Activated CD4-positive, alpha-beta T cell treated with anti-CD3 and anti-CD28 coated beads for 36 hours (primary cell): ENCODE data around the gene RPS15. TPM values are rescaled to one million over a fixed set of nuclear protein-coding genes. Genes with fewer than 3 reads are reported as not detected.

Source experiments
- ATAC-seq: fragments of 200-7000 bp; cut with Tn5 transposase; one replicate; pipeline ENCODE4 v1.10.0; 2021; ENCODE audit warnings: mild to moderate bottlenecking, moderate library complexity
- CTCF ChIA-PET: fragments of 350-600 bp; sonication (Branson Sonifier 250); formaldehyde crosslinking; loops from one replicate; lab custom pipeline; 2021; ENCODE audit warnings: antibody characterized with exemption; lab: Charles Lee
- POLR2A ChIA-PET: fragments of 350-600 bp; sonication (Branson Sonifier 250); formaldehyde crosslinking; loops from one replicate; lab custom pipeline; 2021; ENCODE audit warnings: antibody characterized with exemption, inconsistent platforms; lab: Charles Lee
- DNase-seq: peaks from one replicate; pipeline ENCODE4 v3.0.0-alpha.2; 2020
- H3K27ac Mint-ChIP-seq: one replicate; pipeline ENCODE4 v1.8.0; 2021; ENCODE audit warnings: mixed read lengths
- H3K27me3 Mint-ChIP-seq: one replicate; pipeline ENCODE4 v1.8.0; 2021; ENCODE audit warnings: mixed read lengths
- H3K36me3 Mint-ChIP-seq: one replicate; pipeline ENCODE4 v1.8.0; 2021; ENCODE audit warnings: low read depth, mixed read lengths
- H3K4me1 Mint-ChIP-seq: one replicate; pipeline ENCODE4 v1.8.0; 2021; ENCODE audit warnings: mixed read lengths
- H3K4me3 Mint-ChIP-seq: one replicate; pipeline ENCODE4 v1.8.0; 2021; ENCODE audit warnings: mild to moderate bottlenecking, moderate library complexity, mixed read lengths
- H3K9me3 Mint-ChIP-seq: one replicate; pipeline ENCODE4 v1.8.0; 2021; ENCODE audit warnings: low read depth, mixed read lengths
- intact Hi-C, 2 experiments: fragments of 100-400 bp; cut with DNase I in 1 of 2; cut with micrococcal nuclease in 1 of 2; formaldehyde crosslinking; loops; one replicate each; pipeline versions ENCODE4 v1.14.2 to v1.15.1; 2022 to 2024; cut with DNase I, micrococcal nuclease
- total RNA-seq, 2 experiments: library from RNA; stranded (reverse); gene quantifications; one replicate each; pipeline ENCODE4 v1.2.3, GENCODE V29; 2021

The RPS15 gene
- total RNA-seq, 2 experiments from 2014 or later: 1,716 to 1,858 TPM

DNA sequence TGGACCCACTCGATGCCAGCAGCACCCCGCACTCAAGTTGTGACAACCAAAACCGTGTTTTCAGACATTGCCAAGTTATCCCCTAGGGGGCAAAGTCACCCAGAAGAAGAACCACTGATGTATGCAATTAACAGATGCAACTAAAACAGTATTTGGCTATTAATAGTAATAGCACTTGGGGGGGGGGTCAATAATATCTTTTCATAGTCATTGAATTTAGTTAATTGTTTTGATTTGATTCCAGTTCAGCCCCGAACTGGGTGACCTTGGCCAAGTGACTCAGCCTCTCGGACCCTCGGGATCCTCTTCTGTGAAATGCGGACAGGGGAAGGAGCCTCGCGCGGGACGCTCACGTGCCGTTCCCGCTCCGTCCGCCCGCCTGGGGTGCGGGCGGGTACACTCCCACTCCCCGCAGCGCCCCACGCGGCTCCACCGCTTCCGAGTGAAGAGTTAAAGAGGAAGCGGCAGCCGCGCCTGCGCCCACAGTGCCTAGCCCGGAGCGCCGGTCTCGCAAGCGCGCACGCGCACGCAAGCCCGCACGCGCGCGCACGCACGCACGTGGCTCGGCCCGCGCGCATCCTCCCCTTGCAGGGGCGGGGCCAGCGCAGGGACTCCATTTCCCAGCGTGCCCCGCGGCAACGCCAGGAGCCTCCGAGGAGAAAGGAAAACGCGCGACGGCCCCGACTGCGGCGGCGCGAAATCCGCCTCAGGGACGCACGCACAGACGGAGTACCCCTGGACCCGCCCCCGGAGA, 31.2 kb upstream of the RPS15 start:
- ATAC-seq: peak; percentile 83
- DNase-seq: peak; percentile 99
- H3K9me3 Mint-ChIP-seq: no peaks in the 10 kb centered on the region
- peaks cover 23% of the 10 kb centered on the region for H3K36me3 Mint-ChIP-seq
- ChIA-PET POLR2A (no interaction called here), CTCF (no interaction called here)
- peak overlapping the region; percentile 65 for H3K4me3 Mint-ChIP-seq
- intact Hi-C loops: loop anchor here (1.0 to 5.0 kb wide), 22 partner anchors 24 to 829 kb away; partner anchors contain the start of genes FAM174C (in 2 of the 2), RPS15 (in 2 of the 2), ADAMTSL5 (in 1 of the 2) and ATP8B3 (in 1 of the 2)
- peaks cover 43% of the 10 kb centered on the region for H3K4me1 Mint-ChIP-seq
- peaks cover 2% of the 10 kb centered on the region for H3K27me3 Mint-ChIP-seq
- peak overlapping the region; percentile 72 for H3K27ac Mint-ChIP-seq

DNA sequence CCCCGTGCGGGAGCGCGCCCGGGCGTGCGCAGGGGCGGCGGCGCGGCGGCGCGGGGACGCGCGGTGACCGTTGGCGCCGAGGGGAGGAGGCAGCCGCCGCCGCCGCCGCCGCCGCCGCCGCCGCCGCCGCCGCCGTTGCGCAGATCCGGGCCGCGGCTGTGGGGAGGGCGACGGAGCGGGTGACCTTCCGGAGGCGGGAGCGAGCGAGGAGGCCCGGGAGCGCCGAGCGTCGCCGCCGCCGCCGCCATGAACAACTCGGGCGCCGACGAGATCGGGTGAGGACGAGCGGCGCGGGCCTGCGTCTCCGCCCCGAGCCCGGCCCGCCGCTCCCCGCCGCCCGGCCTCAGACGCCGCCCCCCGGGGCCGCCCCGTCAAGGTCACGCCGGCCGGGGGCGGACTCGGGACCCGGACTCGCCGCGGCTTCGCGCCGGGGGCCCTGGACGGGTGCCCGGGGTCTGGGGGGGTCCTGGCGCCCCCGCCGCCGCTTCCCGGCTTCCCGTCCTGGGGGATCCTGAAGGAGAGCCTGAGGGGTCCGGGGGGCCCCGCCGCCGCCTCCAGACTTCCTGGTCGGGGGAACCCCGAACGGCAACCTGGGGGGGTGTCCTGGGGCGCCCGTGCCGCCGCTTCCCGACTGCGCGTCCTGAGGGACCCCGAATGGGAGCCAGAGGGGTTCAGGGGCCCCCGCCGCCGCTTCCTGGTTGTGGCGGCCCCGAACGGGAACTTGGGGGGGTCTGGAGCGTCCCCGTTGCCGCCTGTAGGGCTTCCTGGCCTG, 30.5 kb upstream of the RPS15 start, which contains the start of gene DAZAP1:
DAZAP1 (plus strand) TSS at position 59 of the 772 bp plus-strand sequence; CDS start at position 247, 188 bp downstream.
- H3K27me3 Mint-ChIP-seq: peaks cover 1% of the 10 kb centered on the region
- intact Hi-C loops: loop anchor here (1.0 to 5.0 kb wide), 22 partner anchors 24 to 829 kb away; partner anchors contain the start of genes FAM174C (in 2 of the 2), NDUFS7 (in 2 of the 2), RPS15 (in 2 of the 2) and ADAMTSL5 (in 1 of the 2)
- no peaks in the 10 kb centered on the region for H3K9me3 Mint-ChIP-seq
- CTCF ChIA-PET: interaction anchor here (1.0 kb wide), 1 partner anchor 33 kb away, joined by 4 read pairs; no protein-coding TSS in a partner anchor
- peaks cover 45% of the 10 kb centered on the region for H3K4me1 Mint-ChIP-seq
- DNase-seq: peak; percentile 46
- ATAC-seq: no peak
- peak within 1 kb of the TSS; percentile 72 for H3K27ac Mint-ChIP-seq
- peaks cover 24% of the 10 kb centered on the region for H3K36me3 Mint-ChIP-seq
- peak within 1 kb of the TSS; percentile 83 for H3K4me3 Mint-ChIP-seq
- POLR2A ChIA-PET: interaction anchor here (1.4 kb wide), 1 partner anchor 139 kb away, joined by 3 read pairs; the partner anchor contains the start of gene CIRBP

DNA sequence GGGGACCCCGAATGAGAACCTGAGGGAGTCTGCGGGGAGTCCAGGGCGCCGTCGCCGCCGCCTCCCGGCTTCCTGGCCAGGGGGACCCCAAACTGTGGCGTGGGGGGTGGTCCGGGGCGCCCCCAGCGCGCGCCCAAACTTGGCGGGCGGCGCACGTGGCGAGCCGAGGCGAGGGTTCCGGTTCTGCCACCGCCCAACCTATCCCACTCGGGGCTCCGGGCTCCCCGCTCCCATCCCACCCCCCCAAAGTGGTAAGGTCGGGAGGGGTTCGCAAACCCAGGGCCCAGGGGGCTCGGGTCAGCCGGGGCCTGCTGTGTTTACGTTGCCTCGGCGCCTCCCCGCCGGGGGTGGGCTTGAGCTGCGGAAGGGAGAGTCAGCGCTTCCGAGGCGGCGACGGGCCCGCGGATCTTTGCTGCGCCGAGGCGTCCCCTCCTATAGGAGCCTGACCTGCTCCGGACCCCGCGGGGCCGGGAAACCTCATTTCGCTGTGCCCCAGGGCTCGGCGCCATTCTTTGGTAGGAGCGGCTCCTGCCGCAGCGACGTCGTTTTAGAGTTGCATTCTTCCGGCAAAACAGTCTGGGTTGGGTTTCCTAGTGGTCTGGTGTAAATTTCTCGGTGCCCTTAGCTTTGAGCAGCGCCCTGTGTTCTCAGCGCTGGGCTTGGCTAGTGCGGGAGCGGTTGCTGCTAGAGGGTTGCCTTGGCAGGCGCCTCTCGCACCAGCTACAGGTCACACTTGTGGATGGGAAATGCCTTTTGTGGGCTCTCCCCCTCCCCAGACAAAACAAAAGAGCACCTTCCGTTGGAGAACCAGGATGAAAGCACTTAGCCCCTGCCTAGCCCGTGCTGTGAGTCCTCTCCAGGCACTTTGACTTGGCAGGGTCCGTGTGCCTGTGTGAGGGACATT, 29.6 kb upstream of the RPS15 start:
- Mint-ChIP-seq H3K36me3 (peaks cover 32% of the 10 kb centered on the region), H3K27me3 (no peaks in the 10 kb centered on the region), H3K4me3 (peak overlapping the region; percentile 83), H3K4me1 (peaks cover 49% of the 10 kb centered on the region), H3K9me3 (no peaks in the 10 kb centered on the region), H3K27ac (peak overlapping the region; percentile 89)
- intact Hi-C loops: loop anchor here (1.0 to 5.0 kb wide), 3 partner anchors 25 to 381 kb away; partner anchors contain the start of genes CNN2 (in 1 of the 2), FAM174C (in 1 of the 2) and NDUFS7 (in 1 of the 2)
- POLR2A ChIA-PET: interaction anchor here (0.9 to 1.4 kb wide), 2 partner anchors 139 to 164 kb away, joined by 3 read pairs; partner anchors contain the start of gene CIRBP
- CTCF ChIA-PET: interaction anchor here (0.9 to 1.0 kb wide), 3 partner anchors 20 to 36 kb away, joined by 3 to 4 read pairs (median 4); no protein-coding TSS in a partner anchor
- DNase-seq (peak; percentile 74), ATAC-seq (peak; percentile 24)

DNA sequence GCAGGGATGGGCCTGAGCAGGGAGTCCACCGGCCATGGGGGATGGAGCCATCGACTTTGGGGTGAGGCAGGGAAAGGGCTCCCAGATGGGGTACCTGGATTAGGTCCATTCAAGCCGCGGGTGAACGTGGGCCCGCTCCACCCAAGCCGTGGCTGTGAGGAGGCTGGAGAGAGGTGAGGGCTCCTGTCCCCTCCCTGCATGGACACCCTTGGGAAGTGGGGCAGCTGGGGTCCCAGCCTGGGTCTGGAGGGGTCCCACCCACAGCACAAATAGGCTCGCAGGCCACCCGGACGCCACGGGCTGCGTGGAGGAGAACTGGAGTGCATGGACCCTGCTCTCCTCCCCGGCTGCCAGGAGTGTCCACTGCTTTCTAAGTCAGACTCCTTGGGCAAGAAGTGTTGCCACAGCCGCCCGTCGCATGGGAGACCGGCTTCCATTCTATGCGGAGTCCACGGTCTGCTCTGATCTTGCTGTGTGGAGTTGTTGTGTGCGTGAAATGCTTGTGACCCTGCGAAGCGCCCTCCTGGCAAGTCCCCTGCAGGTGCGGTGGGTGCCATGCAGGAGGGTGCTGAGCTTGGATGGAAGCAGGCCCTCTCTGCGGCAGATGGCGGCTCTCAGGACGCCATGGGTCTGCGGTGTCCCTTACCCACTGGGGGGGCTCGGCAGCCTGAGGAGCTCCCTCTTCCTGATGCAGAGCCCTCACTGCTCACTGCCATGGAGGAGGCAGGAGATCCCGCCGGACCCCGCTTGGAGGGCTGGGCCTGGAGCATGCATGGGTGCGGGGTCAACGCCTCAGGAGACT, 28.8 kb upstream of the RPS15 start:
- no peaks in the 10 kb centered on the region for H3K9me3 Mint-ChIP-seq
- intact Hi-C loops: loop anchor here (5.0 kb wide), 2 partner anchors 132 to 382 kb away; partner anchors contain the start of genes CNN2 (in 1 of the 2) and FAM174C (in 1 of the 2)
- H3K27ac Mint-ChIP-seq: peak overlapping the region; percentile 89
- ATAC-seq (no peak), DNase-seq (no peak)
- H3K36me3 Mint-ChIP-seq: peaks cover 32% of the 10 kb centered on the region
- peak overlapping the region; percentile 83 for H3K4me3 Mint-ChIP-seq
- ChIA-PET POLR2A (interaction anchor here (0.9 to 1.4 kb wide), 3 partner anchors 27 to 165 kb away, joined by 3 to 7 read pairs (median 3); partner anchors contain the start of gene CIRBP), CTCF (interaction anchor here (0.9 to 1.1 kb wide), 4 partner anchors 11 to 35 kb away, joined by 3 to 4 read pairs (median 4); no protein-coding TSS in a partner anchor)
- no peaks in the 10 kb centered on the region for H3K27me3 Mint-ChIP-seq
- H3K4me1 Mint-ChIP-seq: peaks cover 56% of the 10 kb centered on the region

DNA sequence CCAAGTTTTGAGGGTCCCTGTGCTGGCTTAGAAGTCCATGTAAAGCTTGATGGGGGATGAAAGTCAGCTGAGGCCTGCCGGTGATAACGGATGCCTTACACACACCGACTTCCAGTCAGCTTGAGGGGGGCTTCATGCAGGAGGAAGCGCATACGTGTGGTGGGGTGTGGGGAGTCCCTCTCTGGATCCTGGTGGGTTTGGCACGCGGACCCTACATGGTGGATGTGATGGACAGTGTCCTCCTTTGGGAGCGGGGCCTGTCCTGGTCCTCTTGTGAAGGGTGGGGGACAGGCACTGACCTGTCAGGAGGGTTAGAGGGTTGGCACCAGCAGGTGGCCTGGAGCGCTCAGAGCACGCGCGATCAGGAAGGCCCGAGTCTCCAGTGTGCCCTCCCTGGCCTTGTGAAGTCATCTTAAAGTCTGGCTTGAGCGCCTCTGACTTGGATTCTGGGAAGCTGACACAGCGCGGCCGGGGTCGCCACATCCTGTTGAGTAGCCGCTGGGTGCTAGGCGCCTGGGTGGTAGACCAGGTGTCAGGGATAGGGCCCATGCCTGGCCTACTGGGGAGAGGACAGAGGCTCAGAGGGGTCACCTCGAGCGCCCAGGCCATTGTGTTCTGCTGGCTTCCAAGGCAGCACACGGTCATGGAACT, 27.9 kb upstream of the RPS15 start:
- no peaks in the 10 kb centered on the region for H3K27me3 Mint-ChIP-seq
- intact Hi-C loops: no loop called here
- no peaks in the 10 kb centered on the region for H3K9me3 Mint-ChIP-seq
- ChIA-PET POLR2A (interaction anchor here (1.4 kb wide), 1 partner anchor 26 kb away, joined by 7 read pairs; no protein-coding TSS in a partner anchor), CTCF (interaction anchor here (0.6 to 1.1 kb wide), 3 partner anchors 12 to 141 kb away, joined by 3 to 4 read pairs (median 3); partner anchors contain the start of gene CIRBP)
- H3K36me3 Mint-ChIP-seq: peaks cover 35% of the 10 kb centered on the region
- no peak for ATAC-seq
- peak overlapping the region; percentile 83 for H3K4me3 Mint-ChIP-seq
- H3K27ac Mint-ChIP-seq: peak overlapping the region; percentile 82
- peak; percentile 57 for DNase-seq
- peaks cover 62% of the 10 kb centered on the region for H3K4me1 Mint-ChIP-seq

DNA sequence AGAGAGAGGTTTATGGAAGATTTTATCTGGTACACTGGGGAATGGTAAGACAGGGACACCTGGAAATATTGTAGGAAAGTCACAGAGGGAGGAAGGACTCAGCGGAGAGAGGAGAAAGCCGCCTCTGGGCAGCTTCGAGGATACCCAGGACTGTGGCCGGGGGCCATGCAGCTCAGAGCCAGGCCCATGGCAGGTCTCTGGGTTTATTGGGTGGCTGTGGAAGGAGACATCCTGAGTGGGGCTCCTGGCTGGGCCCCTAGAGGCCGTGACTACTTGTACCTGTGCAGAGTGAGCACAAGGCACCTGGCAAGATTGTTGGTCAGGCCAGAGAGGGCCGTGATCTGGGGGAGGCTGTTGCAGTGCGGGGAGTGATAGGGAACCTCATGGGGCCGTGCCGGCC, 27.4 kb upstream of the RPS15 start:
- no peak for DNase-seq
- Mint-ChIP-seq H3K27me3 (no peaks in the 10 kb centered on the region), H3K36me3 (peaks cover 37% of the 10 kb centered on the region), H3K4me1 (peaks cover 68% of the 10 kb centered on the region), H3K4me3 (peak overlapping the region; percentile 83), H3K9me3 (no peaks in the 10 kb centered on the region), H3K27ac (peak overlapping the region; percentile 82)
- POLR2A ChIA-PET: interaction anchor here (1.0 to 1.4 kb wide), 2 partner anchors 26 to 47 kb away, joined by 3 to 7 read pairs; no protein-coding TSS in a partner anchor
- ATAC-seq: no peak
- CTCF ChIA-PET: interaction anchor here (0.6 kb wide), 1 partner anchor 142 kb away, joined by 3 read pairs; the partner anchor contains the start of gene CIRBP
- intact Hi-C loops: no loop called here

DNA sequence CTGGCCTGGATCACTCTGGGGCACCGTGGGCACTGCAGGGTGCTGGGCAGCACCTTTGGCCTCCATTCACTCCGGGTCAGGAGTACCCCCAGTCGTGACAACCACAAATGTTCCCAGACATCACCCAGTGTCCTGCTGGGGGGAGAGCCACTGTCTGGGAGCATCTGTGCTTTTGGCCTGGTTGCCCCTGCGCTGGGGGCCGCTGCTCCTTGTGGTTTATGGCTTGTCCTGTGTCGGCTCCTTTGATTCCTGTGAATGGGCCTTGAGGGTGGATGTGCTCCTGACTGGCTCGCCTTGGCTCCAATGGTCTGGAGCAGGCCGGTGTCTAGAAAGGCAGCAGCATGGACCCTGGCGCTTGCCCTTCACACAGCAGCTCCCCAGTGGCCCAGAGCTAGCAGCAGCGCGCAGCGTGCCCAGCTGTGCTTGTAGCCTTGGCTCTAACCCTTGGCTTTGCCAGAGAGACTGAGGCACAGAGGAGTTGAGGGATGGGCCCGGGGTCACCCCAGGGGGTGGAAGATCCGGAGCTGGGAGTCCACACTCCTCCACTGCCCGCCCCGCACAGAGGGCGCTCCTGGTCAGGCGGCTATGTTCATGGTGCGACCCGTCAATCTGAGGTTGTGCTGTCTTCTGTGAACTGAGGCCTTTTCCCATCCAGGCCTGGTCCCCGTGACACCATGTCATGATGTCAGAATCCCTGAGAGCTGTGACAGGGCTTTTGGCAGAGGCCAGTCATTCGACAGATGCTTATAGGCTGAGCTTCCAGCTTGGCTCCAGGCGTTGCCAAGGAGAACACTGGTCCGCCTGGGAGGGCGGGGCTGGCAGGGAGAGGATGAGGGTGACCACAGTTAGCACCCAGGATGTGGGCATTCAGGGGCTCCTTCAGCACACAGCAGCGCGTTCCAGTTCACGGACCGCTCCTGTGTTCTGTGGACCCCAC, 26.7 kb upstream of the RPS15 start:
- ChIA-PET POLR2A (interaction anchor here (1.0 kb wide), 1 partner anchor 47 kb away, joined by 3 read pairs; no protein-coding TSS in a partner anchor), CTCF (no interaction called here)
- no peaks in the 10 kb centered on the region for H3K9me3 Mint-ChIP-seq
- peaks cover 72% of the 10 kb centered on the region for H3K4me1 Mint-ChIP-seq
- H3K27ac Mint-ChIP-seq: peak overlapping the region; percentile 78
- H3K4me3 Mint-ChIP-seq: no peak overlapping the region
- intact Hi-C loops: no loop called here
- peak; percentile 41 for DNase-seq
- no peaks in the 10 kb centered on the region for H3K27me3 Mint-ChIP-seq
- ATAC-seq: no peak
- peaks cover 39% of the 10 kb centered on the region for H3K36me3 Mint-ChIP-seq

DNA sequence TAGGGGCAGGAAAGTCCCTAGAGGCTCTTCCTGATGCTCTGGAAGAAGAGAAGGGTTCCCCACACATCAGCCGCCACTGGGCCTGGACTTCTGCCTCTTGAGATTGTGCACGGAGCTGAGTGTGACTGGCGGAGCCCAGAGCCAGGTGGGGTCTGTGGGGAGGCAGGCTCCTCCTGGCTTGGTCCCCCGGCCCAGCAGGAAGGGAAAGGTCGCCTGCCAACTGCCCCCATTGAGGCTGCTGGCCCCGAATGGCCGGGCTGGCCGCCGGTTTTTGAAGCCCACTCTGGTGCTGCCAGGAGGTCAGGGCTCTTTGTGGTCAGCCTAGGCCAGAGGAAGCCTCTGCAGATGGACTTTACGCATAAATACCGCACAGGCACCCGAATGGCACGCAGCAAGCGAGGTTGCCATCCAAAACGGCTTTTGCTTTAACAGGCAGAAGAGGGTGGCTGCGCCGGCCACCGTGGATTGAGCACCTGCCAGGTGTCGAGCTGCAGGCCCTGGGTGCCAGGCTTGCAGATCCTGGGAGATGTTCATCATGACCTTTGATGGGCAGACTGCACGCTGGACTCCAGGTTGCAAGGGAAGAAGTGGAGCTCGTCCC, 25.8 kb upstream of the RPS15 start:
- peaks cover 41% of the 10 kb centered on the region for H3K36me3 Mint-ChIP-seq
- no peak overlapping the region for H3K27ac Mint-ChIP-seq
- POLR2A ChIA-PET: interaction anchor here (1.8 kb wide), 1 partner anchor 143 kb away, joined by 5 read pairs; the partner anchor contains the start of gene CIRBP
- H3K4me1 Mint-ChIP-seq: peaks cover 73% of the 10 kb centered on the region
- intact Hi-C loops: no loop called here
- ATAC-seq (no peak), DNase-seq (no peak)
- no peaks in the 10 kb centered on the region for H3K27me3 Mint-ChIP-seq
- no peak overlapping the region for H3K4me3 Mint-ChIP-seq
- CTCF ChIA-PET: interaction anchor here (0.5 to 1.4 kb wide), 3 partner anchors 9 to 368 kb away, joined by 3 read pairs; no protein-coding TSS in a partner anchor
- no peaks in the 10 kb centered on the region for H3K9me3 Mint-ChIP-seq
